ENCODE measurements around the gene ALMS1.

Gene ALMS1

DNA sequence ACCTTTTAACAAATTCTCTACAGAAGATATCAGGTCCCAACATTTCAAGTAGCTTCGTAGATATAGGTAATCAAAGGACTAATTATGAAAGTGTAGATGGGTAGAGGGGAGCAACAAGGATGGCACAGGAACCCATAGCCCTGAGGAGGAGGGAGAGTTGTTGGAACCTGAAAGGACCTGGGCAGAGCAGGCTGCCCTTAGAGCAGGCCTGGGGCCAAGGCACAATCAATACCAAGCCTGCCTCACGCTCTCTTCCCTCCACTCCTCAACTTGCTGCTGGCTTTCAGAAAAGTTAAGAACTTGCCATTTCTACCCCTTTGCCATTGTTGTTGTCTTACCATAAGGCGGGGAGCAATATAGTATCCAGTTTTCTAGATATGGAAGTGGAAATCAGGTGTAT lies 266.7 kb downstream of the ALMS1 start:
- Histone ChIP-seq H3K27me3 (ENCODE audit: control insufficient read depth, low read length) (peaks cover 8% of the 10 kb centered on the region), H3K9me2 (replicated peaks; ENCODE audit: control insufficient read depth, low read length) (no peaks in the 10 kb centered on the region), H3K36me3 (ENCODE audit: control insufficient read depth, low read length) (no peaks in the 10 kb centered on the region), H3K79me2 (ENCODE audit: control insufficient read depth, low read length) (no peaks in the 10 kb centered on the region), H3K9me3 (ENCODE audit: control insufficient read depth, insufficient read depth, low read length) (no peaks in the 10 kb centered on the region), H3K4me1 (ENCODE audit: control insufficient read depth, low read length) (no peaks in the 10 kb centered on the region), H4K20me1 (ENCODE audit: control insufficient read depth, insufficient read depth, low read depth, low read length) (no peaks in the 10 kb centered on the region), H3K4me3 (ENCODE audit: low read length) (no peak overlapping the region), H3F3A (ENCODE audit: control insufficient read depth, insufficient read depth) (no peaks in the 10 kb centered on the region), H3K4me2 (ENCODE audit: low read length) (no peak overlapping the region), H3K27ac (ENCODE audit: low read depth, low read length) (no peak overlapping the region)
- TF ChIP-seq, protein P1, sequence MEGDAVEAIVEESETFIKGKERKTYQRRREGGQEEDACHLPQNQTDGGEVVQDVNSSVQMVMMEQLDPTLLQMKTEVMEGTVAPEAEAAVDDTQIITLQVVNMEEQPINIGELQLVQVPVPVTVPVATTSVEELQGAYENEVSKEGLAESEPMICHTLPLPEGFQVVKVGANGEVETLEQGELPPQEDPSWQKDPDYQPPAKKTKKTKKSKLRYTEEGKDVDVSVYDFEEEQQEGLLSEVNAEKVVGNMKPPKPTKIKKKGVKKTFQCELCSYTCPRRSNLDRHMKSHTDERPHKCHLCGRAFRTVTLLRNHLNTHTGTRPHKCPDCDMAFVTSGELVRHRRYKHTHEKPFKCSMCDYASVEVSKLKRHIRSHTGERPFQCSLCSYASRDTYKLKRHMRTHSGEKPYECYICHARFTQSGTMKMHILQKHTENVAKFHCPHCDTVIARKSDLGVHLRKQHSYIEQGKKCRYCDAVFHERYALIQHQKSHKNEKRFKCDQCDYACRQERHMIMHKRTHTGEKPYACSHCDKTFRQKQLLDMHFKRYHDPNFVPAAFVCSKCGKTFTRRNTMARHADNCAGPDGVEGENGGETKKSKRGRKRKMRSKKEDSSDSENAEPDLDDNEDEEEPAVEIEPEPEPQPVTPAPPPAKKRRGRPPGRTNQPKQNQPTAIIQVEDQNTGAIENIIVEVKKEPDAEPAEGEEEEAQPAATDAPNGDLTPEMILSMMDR (IDR thresholded peaks at IDR 0.05; ENCODE audit: low read depth, low read length, poor library complexity, severe bottlenecking): no peak
- TF ChIP-seq EZH2phosphoT487 (IDR thresholded peaks at IDR 0.05; ENCODE audit: borderline replicate concordance, low read length): no peak

DNA sequence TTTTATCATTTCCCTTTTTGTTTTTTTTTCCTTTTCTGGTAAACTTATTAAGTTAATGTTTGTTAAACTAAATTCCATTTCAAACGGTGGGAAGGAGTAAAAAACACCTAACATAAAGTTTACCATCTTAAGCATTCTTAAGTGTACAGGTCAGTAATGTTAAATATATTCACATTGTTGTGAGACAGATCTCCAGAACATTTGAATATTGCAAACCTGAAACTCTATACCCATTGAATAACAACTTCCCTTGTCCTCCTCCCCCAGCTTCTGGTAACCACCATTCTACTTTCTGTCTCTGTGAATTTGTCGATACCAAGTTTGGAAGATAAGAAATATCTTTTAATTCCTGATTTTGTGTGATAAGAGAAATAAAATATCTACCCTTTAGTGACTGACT lies 268.5 kb downstream of the ALMS1 start:
- Histone ChIP-seq H3F3A (ENCODE audit: control insufficient read depth, insufficient read depth) (no peaks in the 10 kb centered on the region), H3K36me3 (ENCODE audit: control insufficient read depth, low read length) (no peaks in the 10 kb centered on the region), H3K27ac (ENCODE audit: low read depth, low read length) (no peak overlapping the region), H3K9me2 (replicated peaks; ENCODE audit: control insufficient read depth, low read length) (no peaks in the 10 kb centered on the region), H4K20me1 (ENCODE audit: control insufficient read depth, insufficient read depth, low read depth, low read length) (no peaks in the 10 kb centered on the region), H3K4me2 (ENCODE audit: low read length) (no peak overlapping the region), H3K9me3 (ENCODE audit: control insufficient read depth, insufficient read depth, low read length) (no peaks in the 10 kb centered on the region), H3K79me2 (ENCODE audit: control insufficient read depth, low read length) (no peaks in the 10 kb centered on the region), H3K4me3 (ENCODE audit: low read length) (no peak overlapping the region), H3K4me1 (ENCODE audit: control insufficient read depth, low read length) (no peaks in the 10 kb centered on the region), H3K27me3 (ENCODE audit: control insufficient read depth, low read length) (peaks cover 8% of the 10 kb centered on the region)
- TF ChIP-seq, protein P1 (IDR thresholded peaks at IDR 0.05; ENCODE audit: low read depth, low read length, poor library complexity, severe bottlenecking): no peak
- no peak for TF ChIP-seq EZH2phosphoT487 (IDR thresholded peaks at IDR 0.05; ENCODE audit: borderline replicate concordance, low read length)

Data from DOHH2 (cell line).